Body of pancreas (tissue), 4 donors: ENCODE data around the gene C1QTNF9B. TPM values are rescaled to one million over a fixed set of nuclear protein-coding genes. Genes with fewer than 3 reads are reported as not detected.

Experiments used
- ATAC-seq: fragments of 150-250 bp; one replicate; pipeline ENCODE4 v1.9.1; 2016
- DNase-seq, 4 donors: peaks; one replicate each; pipeline ENCODE4 v3.0.0-alpha.2; 2019
- H3K27ac ChIP-seq, 4 donors: fragments of 200-600 bp; sonication (generic); 1 replicate in 3 of 4; 2 replicates in 1 of 4; pipeline versions ENCODE4 v1.5.1 to v1.6.1; 2016 to 2019; ENCODE audit warnings: mild to moderate bottlenecking in 1 of 4, mixed read lengths in 1 of 4, moderate library complexity in 1 of 4
- H3K27me3 ChIP-seq, 2 donors: fragments of 200-600 bp; sonication (generic); one replicate each; pipeline ENCODE4 v1.6.0; 2016; ENCODE audit warnings: mild to moderate bottlenecking in 1 of 2
- H3K36me3 ChIP-seq, 2 donors: fragments of 200-600 bp; sonication (generic); replicated peaks in 1 of 2; 2 replicates each; pipeline ENCODE4 v1.5.1; 2016; ENCODE audit warnings: low read depth in 2 of 2; ENCODE audit not compliant: insufficient read depth in 1 of 2
- H3K4me1 ChIP-seq: fragments of 200-600 bp; sonication (generic); one replicate; pipeline ENCODE4 v1.6.0; 2016
- H3K4me3 ChIP-seq, 2 donors: fragments of 200-600 bp; sonication (generic); 1 replicate in 1 of 2; 2 replicates in 1 of 2; pipeline ENCODE4 v1.5.1; 2016 to 2019
- H3K9me3 ChIP-seq, 3 donors: fragments of 200-600 bp; sonication (generic); 1 replicate in 2 of 3; 2 replicates in 1 of 3; pipeline ENCODE4 v1.5.1; 2016
- POLR2A ChIP-seq, 3 donors: fragments of 450-650 bp; IDR thresholded peaks; one replicate each; pipeline ENCODE4 v1.6.1; 2016; ENCODE audit warnings: antibody characterized with exemption in 3 of 3, mild to moderate bottlenecking in 2 of 3
- WGBS, 2 donors: methylation state at CpG; one replicate each; pipeline ENCODE4 v1.1.5; 2017; 5-methylcytosine and 5-hydroxymethylcytosine counted together
- intact Hi-C: fragments of 100-400 bp; cut with DNase I; formaldehyde crosslinking; loops from one replicate; pipeline ENCODE4 v1.15.1; 2023
- total RNA-seq, 2 donors: library from RNA; depleted of rRNA; stranded (reverse); fragments of >200 nt; gene quantifications; one replicate each; pipeline ENCODE4 v1.1.0, GENCODE V29; 2016
- TF ChIP-seq, protein P1 (sequence below), 7 experiments: fragments of 450-650 bp in 4 of 7; fragments of 200-600 bp in 3 of 7; sonication (generic) in 3 of 7; IDR thresholded peaks; one replicate each; pipeline ENCODE4 v1.5.1; 2016 to 2019; ENCODE audit warnings: antibody characterized with exemption in 7 of 7

Gene C1QTNF9B
- total RNA-seq, 2 donors from 2014 or later = not detected

DNA sequence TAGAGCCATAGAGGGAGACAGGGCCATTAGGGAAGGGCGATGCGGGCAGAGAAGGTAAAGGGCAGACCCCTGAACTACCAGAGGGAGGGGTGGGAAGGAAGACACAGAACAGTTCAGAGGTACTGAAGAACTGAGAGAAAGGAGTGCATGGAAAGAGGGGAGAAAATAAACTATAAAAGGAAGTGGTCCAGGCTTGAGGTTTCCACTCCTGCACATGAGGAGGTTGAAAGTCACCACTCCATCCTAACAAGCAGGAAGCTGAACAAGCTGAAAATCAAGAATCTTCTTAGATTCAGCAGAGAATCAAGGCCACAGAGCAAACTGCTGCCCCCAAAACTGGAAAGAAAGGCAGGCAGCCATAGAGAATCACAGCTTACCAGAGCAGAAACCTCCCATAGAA lies 53.2 kb downstream of the C1QTNF9B start:
- intact Hi-C loops = no loop called here
- Histone ChIP-seq H3K4me3 (no peak overlapping the region), H3K4me1 (no peaks in the 10 kb centered on the region), H3K27ac (no peak overlapping the region), H3K27me3 (no peaks in the 10 kb centered on the region), H3K36me3 (peaks cover 0 to 3% of the 10 kb centered on the region in 2 donors), H3K9me3 (no peaks in the 10 kb centered on the region)
- 95 to 100% methylated on average over 2 of the region's 2 CpGs for WGBS, 2 donors
- ATAC-seq (no peak), DNase-seq (no peak)
- no peak for TF ChIP-seq POLR2A (IDR thresholded peaks at IDR 0.05)
- TF ChIP-seq, protein P1, sequence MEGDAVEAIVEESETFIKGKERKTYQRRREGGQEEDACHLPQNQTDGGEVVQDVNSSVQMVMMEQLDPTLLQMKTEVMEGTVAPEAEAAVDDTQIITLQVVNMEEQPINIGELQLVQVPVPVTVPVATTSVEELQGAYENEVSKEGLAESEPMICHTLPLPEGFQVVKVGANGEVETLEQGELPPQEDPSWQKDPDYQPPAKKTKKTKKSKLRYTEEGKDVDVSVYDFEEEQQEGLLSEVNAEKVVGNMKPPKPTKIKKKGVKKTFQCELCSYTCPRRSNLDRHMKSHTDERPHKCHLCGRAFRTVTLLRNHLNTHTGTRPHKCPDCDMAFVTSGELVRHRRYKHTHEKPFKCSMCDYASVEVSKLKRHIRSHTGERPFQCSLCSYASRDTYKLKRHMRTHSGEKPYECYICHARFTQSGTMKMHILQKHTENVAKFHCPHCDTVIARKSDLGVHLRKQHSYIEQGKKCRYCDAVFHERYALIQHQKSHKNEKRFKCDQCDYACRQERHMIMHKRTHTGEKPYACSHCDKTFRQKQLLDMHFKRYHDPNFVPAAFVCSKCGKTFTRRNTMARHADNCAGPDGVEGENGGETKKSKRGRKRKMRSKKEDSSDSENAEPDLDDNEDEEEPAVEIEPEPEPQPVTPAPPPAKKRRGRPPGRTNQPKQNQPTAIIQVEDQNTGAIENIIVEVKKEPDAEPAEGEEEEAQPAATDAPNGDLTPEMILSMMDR (IDR thresholded peaks at IDR 0.05) = no peak

DNA sequence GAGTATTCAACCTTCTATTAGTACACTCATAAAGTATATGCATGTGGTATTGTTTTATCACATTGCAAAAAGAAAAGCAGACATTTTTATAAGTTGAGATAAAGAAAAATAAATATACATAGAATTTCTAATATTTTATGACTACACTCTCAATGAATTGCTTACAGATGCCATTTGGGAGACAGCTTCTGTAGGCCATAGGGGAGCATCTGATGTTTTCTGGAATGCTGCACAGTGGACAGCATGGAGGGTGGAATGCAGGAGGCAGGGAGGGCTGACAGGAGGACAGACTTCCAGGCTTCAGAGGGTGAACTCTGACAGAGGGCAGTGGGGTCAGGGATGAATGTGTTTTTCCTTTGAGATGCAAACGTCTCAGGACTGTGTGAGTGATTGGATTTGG lies 53.9 kb downstream of the C1QTNF9B start:
- no peak for TF ChIP-seq POLR2A (IDR thresholded peaks at IDR 0.05)
- TF ChIP-seq, protein P1 (IDR thresholded peaks at IDR 0.05) = no peak
- Histone ChIP-seq H3K9me3 (no peaks in the 10 kb centered on the region), H3K4me3 (no peak overlapping the region), H3K36me3 (peaks cover 0 to 2% of the 10 kb centered on the region in 2 donors), H3K27me3 (no peaks in the 10 kb centered on the region), H3K27ac (no peak overlapping the region), H3K4me1 (no peaks in the 10 kb centered on the region)
- no peak for ATAC-seq
- no peak for DNase-seq
- 64 to 69% methylated on average over 1 of the region's 1 CpG for WGBS, 2 donors
- intact Hi-C loops = no loop called here

DNA sequence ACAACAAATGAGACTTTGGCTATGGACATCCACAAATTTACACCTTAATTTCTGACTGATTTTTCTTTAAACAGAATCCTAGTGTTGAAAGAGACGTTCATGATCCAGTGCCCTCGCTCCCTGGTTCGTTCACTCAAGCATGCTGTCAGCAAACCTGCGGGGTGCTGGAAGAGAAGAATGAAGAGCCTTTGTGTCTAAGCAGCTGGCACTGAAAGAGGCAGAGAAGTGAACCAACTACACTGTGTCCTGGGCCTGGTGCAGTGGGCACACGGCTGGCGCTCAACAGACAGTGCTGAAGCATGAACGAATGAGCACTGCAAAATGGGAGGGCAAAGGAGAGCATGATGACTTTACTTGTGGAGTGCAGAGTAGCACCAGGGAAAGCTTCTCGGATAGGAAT lies 54.9 kb downstream of the C1QTNF9B start:
- no peak for ATAC-seq
- peaks cover 0 to 2% of the 10 kb centered on the region in 2 donors for H3K36me3 ChIP-seq
- intact Hi-C loops = no loop called here

More for the DNA sequence above, 54.9 kb downstream of the C1QTNF9B start:
- Histone ChIP-seq H3K4me1 (no peaks in the 10 kb centered on the region), H3K27me3 (no peaks in the 10 kb centered on the region), H3K27ac (no peak overlapping the region), H3K4me3 (no peak overlapping the region), H3K9me3 (no peaks in the 10 kb centered on the region)
- WGBS, 2 donors = 95 to 97% methylated on average over 8 of the region's 8 CpGs
- no peak for DNase-seq
- TF ChIP-seq, protein P1 (IDR thresholded peaks at IDR 0.05) = no peak
- TF ChIP-seq POLR2A (IDR thresholded peaks at IDR 0.05) = no peak

Other genes starting within 250 kb of the C1QTNF9B start
- 10 to 100 TPM in 1 of 2 donors, 1 to 10 TPM in 1; 7.8 to 14.8 TPM for gene MIPEP, start 8.1 kb downstream of the C1QTNF9B start, total RNA-seq